ENCODE results near the gene CD2AP. TPM values are rescaled to one million over a fixed set of nuclear protein-coding genes. Genes with fewer than 3 reads are reported as not detected.

CD2AP gene
- total RNA-seq, 1 experiment from 2014 or later, result 41.8 TPM

DNA sequence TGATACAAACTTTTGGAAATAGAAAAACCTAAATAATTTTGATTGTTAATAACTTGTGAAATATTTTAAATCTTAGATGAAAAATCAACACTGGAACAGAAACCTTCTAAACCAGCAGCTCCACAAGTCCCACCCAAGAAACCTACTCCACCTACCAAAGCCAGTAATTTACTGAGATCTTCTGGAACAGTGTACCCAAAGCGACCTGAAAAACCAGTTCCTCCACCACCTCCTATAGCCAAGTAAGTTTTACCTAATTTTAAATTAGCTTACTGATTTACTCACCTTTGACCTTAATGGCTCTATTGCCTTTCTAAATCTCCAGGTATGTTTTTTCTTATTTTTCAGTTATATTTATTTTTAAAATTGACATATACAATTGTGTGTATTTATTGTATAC, 118.2 kb downstream of the CD2AP start:
- intact Hi-C loops (cut with micrococcal nuclease; ENCODE audit: unreplicated experiment), result no loop called here
- ChIA-PET POLR2A (interaction anchor here (0.6 kb wide), 1 partner anchor 181 kb away, joined by 3 read pairs; no protein-coding TSS in a partner anchor), CTCF (no interaction called here)
- in situ Hi-C loops (cut with HindIII; ENCODE audit: low pct_unique_long_range_greater_than_20kb, low sequenced_read_pairs), result no loop called here
- BruUV-seq (replicated peaks), result no TSS peak
- Histone ChIP-seq H3K27ac (ENCODE audit: low read length) (no peak overlapping the region), H3K4me1 (ENCODE audit: control insufficient read depth, insufficient read depth, low read length) (no peaks in the 10 kb centered on the region), H3K4me3 (ENCODE audit: low read depth in 2 of 2, low read length in 2 of 2) (no peak overlapping the region), H3K27me3 (ENCODE audit: control insufficient read depth, insufficient read depth, low read length) (no peaks in the 10 kb centered on the region), H3K9me3 (ENCODE audit: control insufficient read depth, insufficient read depth, low read depth, low read length) (no peaks in the 10 kb centered on the region), H3K36me3 (ENCODE audit: control insufficient read depth, insufficient read depth, low read length) (peaks cover 19% of the 10 kb centered on the region)
- ATAC-seq (no peak), DNase-seq (ENCODE audit: low read depth, low spot score) (no peak)
- TF ChIP-seq POLR2AphosphoS5 (IDR thresholded peaks at IDR 0.05; ENCODE audit: low read depth, low read length) (no peak), REST (IDR thresholded peaks at IDR 0.05; ENCODE audit: insufficient read depth in 1 of 2, low read depth in 2 of 2, low read length in 1 of 2) (no peak), SIN3A (IDR thresholded peaks at IDR 0.05; ENCODE audit: borderline replicate concordance, insufficient read depth, low read depth, low read length) (no peak), TCF7L2 (IDR thresholded peaks at IDR 0.05; ENCODE audit: low read depth, low read length) (no peak)
- TF ChIP-seq, protein P1, sequence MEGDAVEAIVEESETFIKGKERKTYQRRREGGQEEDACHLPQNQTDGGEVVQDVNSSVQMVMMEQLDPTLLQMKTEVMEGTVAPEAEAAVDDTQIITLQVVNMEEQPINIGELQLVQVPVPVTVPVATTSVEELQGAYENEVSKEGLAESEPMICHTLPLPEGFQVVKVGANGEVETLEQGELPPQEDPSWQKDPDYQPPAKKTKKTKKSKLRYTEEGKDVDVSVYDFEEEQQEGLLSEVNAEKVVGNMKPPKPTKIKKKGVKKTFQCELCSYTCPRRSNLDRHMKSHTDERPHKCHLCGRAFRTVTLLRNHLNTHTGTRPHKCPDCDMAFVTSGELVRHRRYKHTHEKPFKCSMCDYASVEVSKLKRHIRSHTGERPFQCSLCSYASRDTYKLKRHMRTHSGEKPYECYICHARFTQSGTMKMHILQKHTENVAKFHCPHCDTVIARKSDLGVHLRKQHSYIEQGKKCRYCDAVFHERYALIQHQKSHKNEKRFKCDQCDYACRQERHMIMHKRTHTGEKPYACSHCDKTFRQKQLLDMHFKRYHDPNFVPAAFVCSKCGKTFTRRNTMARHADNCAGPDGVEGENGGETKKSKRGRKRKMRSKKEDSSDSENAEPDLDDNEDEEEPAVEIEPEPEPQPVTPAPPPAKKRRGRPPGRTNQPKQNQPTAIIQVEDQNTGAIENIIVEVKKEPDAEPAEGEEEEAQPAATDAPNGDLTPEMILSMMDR (IDR thresholded peaks at IDR 0.05), result no peak

DNA sequence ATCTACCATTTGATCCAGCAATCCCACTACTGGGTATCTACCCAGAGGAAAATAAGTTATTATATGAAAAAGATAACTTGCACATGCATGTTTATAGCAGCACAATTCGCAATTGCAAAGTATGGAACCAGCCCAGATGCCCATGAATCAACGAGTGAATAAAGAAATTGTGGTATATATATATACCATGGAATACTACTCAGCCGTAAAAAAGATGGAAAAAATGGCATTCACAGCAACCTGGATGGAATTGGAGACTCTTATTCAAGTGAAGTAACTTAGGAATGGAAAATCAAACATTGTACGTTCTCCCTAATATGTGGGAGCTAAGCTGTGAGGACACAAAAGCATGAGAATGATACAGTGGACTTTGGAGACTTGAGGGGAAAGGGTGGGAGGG, 120.8 kb downstream of the CD2AP start:
- CTCF ChIA-PET, result no interaction called here
- Histone ChIP-seq H3K27me3 (ENCODE audit: control insufficient read depth, insufficient read depth, low read length) (no peaks in the 10 kb centered on the region), H3K4me3 (ENCODE audit: low read depth in 2 of 2, low read length in 2 of 2) (no peak overlapping the region), H3K9me3 (ENCODE audit: control insufficient read depth, insufficient read depth, low read depth, low read length) (no peaks in the 10 kb centered on the region), H3K27ac (ENCODE audit: low read length) (no peak overlapping the region), H3K4me1 (ENCODE audit: control insufficient read depth, insufficient read depth, low read length) (no peaks in the 10 kb centered on the region), H3K36me3 (ENCODE audit: control insufficient read depth, insufficient read depth, low read length) (peaks cover 19% of the 10 kb centered on the region)
- TF ChIP-seq REST (IDR thresholded peaks at IDR 0.05; ENCODE audit: insufficient read depth in 1 of 2, low read depth in 2 of 2, low read length in 1 of 2) (no peak), POLR2AphosphoS5 (IDR thresholded peaks at IDR 0.05; ENCODE audit: low read depth, low read length) (no peak), TCF7L2 (IDR thresholded peaks at IDR 0.05; ENCODE audit: low read depth, low read length) (no peak), SIN3A (IDR thresholded peaks at IDR 0.05; ENCODE audit: borderline replicate concordance, insufficient read depth, low read depth, low read length) (no peak)
- TF ChIP-seq, protein P1 (IDR thresholded peaks at IDR 0.05), result no peak
- in situ Hi-C loops (cut with HindIII; ENCODE audit: low pct_unique_long_range_greater_than_20kb, low sequenced_read_pairs) (no loop called here), intact Hi-C loops (cut with micrococcal nuclease; ENCODE audit: unreplicated experiment) (no loop called here)
- no TSS peak for BruUV-seq (replicated peaks)
- POLR2A ChIA-PET, result no interaction called here
- ATAC-seq (no peak), DNase-seq (ENCODE audit: low read depth, low spot score) (no peak)

All from Panc1 (cell line).